ENCODE data around the gene STK38L. TPM values are rescaled to one million over a fixed set of nuclear protein-coding genes. Genes with fewer than 3 reads are reported as not detected.

STK38L gene
- 1.9 and 25.5 TPM in 2 replicates for total RNA-seq (2014; rRNA removed; shearing (Covaris generic); ENCODE audit: low replicate concordance)

DNA sequence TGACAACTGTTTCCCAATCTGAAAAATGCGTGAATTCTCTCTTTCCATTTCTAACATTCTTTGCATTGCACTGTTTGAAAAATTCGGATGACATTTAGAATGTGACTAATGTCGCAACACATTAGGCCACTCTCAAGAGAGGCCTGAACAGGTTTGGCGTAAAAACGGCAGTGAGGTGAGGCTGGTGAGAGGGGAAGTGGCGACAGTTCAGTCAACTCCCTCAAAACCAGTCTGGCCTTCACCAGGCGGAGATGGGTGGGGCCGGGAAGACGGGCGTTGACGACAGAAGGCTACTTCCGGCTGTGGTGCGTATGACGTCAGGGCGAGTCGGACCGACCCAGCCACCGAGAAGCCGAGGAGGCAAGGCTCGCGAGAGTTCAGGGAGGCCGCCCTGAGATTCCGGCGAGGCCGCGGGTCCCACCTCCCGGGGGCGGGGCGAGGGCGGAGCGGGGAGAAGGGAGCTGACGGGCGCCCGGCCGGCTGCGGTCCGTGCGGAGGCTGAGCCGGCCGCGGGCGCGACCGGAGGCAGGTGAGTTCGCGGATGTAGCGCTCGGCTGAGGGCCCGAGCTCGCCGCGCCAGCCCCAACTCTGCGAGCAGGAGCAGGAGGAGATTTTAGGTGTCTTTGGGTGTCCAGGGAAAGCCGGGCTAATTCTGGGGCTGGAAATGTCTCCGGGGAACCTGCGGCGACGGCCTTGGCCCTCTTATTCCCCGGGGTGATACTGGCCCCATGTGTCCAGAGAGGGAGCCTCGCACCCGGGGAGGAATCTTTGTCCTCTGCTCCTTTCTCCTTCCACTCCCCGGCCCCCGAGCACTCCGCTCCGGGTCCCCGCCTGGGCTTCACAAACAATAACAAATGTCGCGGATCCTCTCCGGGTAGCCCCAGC lies at the start of gene STK38L:
TSS of gene STK38L (plus strand) at position 483 of the 885 bp plus-strand sequence. CDS start 53,435 bp downstream, outside the sequence.
- DNase-seq (ENCODE audit: low read depth), result peak; percentile 97
- in situ Hi-C loops (cut with HindIII; ENCODE audit: low pct_unique_long_range_greater_than_20kb, low sequenced_read_pairs), result no loop called here

GRCh38 chr12:27194644-27195043 lies 49.4 kb upstream of the STK38L start:
- no peak for DNase-seq (ENCODE audit: low read depth)
- in situ Hi-C loops (cut with HindIII; ENCODE audit: low pct_unique_long_range_greater_than_20kb, low sequenced_read_pairs), result no loop called here

DNA sequence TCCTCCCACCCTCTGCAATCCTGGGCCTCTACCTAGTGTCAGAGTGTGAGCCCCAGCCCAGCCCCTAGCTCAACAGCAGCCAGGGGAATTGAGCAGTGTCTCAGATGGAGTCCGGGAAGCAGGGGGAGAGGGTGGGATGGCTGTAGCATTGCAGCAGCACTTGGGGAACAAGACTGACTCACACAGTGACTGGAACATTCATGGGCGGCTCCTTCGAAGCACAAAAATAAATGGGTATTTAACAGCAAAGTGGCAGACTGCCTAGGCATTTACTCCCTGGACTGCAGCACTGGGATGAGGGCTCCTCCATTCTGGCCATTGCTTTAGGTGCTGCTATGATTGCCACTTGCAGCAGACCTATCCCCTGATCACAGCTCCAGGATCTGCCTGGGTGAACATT lies 46.0 kb upstream of the STK38L start:
- in situ Hi-C loops (cut with HindIII; ENCODE audit: low pct_unique_long_range_greater_than_20kb, low sequenced_read_pairs), result no loop called here
- DNase-seq (ENCODE audit: low read depth), result no peak

DNA sequence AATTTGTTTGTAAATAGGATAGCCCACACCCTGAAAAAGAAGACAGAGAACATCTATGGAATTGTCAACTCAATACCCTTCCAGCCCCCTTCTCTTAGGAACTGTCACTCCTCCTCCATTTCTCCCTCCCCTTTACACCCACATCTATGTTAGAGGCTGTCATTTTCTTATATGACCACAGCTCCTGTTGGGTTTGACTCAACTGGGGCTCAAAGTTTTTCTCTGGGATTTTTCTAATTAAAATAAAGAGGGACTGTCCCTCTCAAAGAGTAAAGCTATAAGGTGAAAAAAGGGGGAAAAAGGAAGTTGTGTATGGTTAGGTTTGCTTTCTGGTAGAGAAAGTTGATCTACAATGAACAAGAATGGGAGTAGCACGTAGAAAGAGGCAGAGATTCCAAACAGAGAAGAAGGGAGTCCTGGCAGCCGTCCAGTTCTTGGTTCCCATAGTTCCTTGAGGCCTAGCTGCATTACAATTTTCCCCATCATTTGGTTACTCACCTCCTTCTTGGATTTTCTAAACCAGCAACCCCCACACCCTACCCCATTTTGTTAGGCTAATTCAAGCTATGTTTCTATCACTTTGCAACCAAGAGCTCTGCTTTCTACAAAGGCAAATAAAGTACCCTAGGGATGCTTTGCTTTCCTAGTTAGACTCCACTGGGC lies 44.3 kb upstream of the STK38L start:
- no peak for DNase-seq (ENCODE audit: low read depth)
- in situ Hi-C loops (cut with HindIII; ENCODE audit: low pct_unique_long_range_greater_than_20kb, low sequenced_read_pairs), result no loop called here

DNA sequence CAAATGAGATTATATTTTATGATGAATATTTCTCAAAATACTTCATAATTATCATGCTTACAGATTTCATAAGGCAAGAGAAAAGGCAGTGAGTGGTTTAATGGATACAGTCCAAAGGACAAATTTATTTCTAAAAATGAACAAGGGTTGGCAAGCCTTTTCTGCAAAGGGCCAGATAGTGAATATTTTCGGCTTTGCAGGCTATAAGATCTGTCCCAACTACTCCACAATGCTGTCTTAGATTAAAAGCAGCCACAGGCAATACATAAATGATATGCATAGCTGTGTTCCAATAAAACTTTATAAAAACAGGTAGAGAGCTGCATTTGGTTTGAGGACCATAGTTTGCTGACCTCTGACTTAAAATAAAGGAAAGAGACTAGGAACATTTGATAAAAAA lies 42.9 kb upstream of the STK38L start:
- in situ Hi-C loops (cut with HindIII; ENCODE audit: low pct_unique_long_range_greater_than_20kb, low sequenced_read_pairs), result no loop called here
- DNase-seq (ENCODE audit: low read depth), result no peak

GRCh38 chr12:27206801-27207502 lies 37.1 kb upstream of the STK38L start:
- in situ Hi-C loops (cut with HindIII; ENCODE audit: low pct_unique_long_range_greater_than_20kb, low sequenced_read_pairs), result no loop called here
- DNase-seq (ENCODE audit: low read depth), result no peak

DNA sequence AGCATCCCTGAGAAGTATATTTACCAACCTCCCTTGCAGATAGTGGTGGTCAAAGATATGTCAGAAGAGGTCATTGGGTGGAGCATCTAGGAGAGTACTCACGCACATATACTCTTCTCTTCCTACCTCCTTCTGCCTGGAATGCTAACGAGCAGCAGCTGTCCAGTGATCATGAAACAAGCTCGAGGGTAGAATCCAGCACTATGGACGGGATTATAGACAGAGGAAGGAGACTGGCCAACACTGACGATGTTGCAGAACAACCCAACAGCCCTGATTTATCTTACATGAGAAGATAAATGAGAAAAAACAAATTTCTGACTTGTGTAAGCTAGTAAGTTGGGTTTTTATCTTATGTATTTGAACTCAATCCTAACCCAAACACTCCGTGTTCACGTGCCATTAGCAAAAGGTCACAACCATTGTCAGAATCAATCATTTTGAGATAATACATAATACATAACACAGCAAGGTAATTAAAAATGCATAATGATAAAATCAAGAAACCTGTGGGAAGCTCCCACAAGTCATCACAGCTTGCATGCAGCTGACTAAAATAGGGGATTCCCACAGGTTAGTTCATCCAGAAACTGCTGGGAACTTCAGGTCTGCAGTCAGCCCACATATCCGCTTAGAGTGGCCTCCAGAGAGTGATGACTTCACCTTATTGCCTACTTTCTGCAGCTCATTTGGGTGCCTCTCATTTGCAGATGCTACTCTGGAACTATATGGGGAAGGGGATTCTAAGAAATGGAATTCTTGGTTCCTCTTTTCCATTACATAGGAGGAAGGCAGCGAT lies 36.3 kb upstream of the STK38L start:
- in situ Hi-C loops (cut with HindIII; ENCODE audit: low pct_unique_long_range_greater_than_20kb, low sequenced_read_pairs), result no loop called here
- DNase-seq (ENCODE audit: low read depth), result no peak

DNA sequence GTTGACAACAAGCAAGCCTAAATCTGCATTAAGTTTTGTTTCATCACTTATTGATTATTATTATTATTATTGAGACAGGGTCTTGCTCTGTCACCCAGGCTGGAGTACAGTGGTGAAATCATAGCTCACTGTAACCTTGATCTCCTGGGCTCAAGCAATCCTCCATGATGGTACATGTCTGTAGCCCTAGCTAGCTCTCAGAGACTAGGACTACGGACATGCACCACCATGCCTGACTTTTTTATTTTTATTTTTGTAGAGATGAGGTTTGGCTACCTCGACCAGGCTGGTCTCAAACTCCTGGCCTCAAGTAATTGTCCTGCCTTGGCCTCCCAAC lies 35.7 kb upstream of the STK38L start:
- in situ Hi-C loops (cut with HindIII; ENCODE audit: low pct_unique_long_range_greater_than_20kb, low sequenced_read_pairs), result no loop called here
- no peak for DNase-seq (ENCODE audit: low read depth)

- in situ Hi-C loops (cut with HindIII; ENCODE audit: low pct_unique_long_range_greater_than_20kb, low sequenced_read_pairs), result no loop called here
- DNase-seq (ENCODE audit: low read depth), result no peak
These were observed 34.7 kb upstream of the STK38L start for GRCh38 chr12:27209257-27209910.

DNA sequence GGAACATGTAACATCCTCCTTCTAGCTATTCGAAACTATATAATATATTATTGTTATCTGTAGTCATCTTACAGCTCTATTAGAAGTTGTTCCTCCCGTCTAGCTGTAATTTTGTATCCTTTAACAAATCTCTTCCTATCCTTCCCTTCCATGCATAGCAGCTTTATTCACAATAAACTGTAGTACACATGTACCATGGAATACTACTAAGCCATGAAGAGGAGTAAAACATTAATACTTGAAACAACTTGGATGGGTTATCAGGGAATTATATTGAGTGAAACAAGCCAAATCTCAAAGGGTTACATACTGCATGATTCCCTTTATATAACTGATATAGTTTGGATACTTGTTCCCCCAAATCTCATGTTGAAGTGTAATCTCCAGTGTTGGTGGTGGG lies 33.9 kb upstream of the STK38L start:
- no peak for DNase-seq (ENCODE audit: low read depth)

DNA sequence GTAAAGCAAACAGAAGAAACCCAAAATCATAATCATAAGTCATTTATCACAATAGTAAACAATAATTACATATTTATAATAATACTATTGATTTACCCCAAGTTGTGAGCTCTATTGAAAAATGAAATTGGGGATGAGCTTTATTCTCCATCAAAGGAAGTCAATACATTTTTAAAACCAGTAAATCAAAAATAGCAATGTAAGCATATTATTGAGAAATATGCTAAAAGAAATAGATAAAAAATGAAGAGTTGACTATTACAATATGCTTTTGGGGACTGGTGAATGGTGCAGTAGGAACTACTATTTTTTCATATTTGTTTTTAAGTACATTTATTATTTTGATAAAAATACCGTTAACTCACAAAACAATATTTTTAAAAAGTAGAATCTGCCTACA lies 31.2 kb upstream of the STK38L start:
- in situ Hi-C loops (cut with HindIII; ENCODE audit: low pct_unique_long_range_greater_than_20kb, low sequenced_read_pairs), result no loop called here

More for the DNA sequence above, 33.9 kb upstream of the STK38L start:
- in situ Hi-C loops (cut with HindIII; ENCODE audit: low pct_unique_long_range_greater_than_20kb, low sequenced_read_pairs), result no loop called here

GRCh38 chr12:27213304-27213703 lies 30.8 kb upstream of the STK38L start:
- DNase-seq (ENCODE audit: low read depth), result no peak
- in situ Hi-C loops (cut with HindIII; ENCODE audit: low pct_unique_long_range_greater_than_20kb, low sequenced_read_pairs), result no loop called here

More for the DNA sequence above, 31.2 kb upstream of the STK38L start:
- no peak for DNase-seq (ENCODE audit: low read depth)

DNA sequence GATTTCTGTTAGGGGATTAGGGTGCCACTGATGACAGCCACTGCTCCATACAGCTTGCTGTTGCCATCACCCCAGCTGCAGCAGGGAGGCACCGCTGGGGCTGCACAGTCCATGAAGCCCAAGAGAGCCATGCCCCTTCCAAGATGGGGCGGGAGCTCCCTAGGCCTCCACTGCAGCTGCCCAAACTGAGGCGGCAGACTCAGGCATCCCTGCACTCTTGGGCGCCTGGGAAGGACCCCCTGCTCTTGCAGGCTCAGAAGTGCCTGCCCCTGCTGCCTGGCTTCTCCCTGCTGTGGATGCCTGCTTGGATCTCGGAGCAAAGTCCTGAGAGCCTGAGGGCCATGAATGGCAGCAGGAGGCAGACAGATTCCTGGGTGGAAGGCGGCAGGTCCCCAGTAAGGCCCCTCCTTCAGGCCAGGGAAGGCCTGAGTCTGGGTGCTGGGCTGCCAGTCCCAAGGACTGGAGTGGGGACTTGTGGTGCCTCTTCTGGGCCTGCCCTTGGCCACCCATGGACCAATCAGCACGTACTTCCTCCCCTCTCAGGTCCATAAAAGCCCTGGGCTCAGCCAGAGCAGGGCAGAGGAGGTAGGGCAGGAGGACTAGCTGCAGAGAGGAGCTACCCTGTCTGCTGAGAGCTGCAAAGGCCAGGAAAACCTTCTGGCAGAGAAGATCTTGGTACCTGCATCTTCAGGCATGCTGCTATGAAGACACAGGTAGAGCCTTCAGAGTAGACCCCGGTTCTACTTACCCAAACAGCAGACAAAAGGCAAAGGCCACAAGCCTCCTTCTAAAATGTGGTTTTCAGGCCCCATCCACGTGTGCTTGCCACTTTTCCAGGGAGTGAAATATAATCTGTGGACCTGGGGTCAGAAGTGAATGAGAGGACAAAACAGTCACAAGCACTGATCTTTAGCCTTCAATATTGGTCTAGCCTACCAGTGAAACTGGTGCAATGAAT lies 30.0 kb upstream of the STK38L start:
- in situ Hi-C loops (cut with HindIII; ENCODE audit: low pct_unique_long_range_greater_than_20kb, low sequenced_read_pairs), result no loop called here
- no peak for DNase-seq (ENCODE audit: low read depth)

GRCh38 chr12:27217590-27217989 lies 26.5 kb upstream of the STK38L start:
- in situ Hi-C loops (cut with HindIII; ENCODE audit: low pct_unique_long_range_greater_than_20kb, low sequenced_read_pairs), result no loop called here
- DNase-seq (ENCODE audit: low read depth), result no peak

DNA sequence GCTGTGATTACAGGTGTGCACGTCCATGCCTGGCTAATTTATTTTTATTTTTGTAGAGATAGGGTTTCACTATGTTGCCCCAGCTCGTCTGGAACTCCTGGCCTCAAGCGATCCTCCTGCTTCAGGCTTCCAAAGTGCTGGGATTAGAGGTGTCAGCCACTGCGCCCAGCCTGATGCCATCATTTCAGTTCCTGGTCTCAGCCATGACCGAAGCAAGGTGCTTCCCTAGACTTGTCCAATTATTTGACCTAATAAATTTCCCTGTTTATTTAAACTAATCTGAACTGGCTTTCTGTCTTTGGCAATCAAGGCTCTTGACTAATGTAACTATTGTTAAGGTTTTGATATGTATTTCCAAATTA lies 24.4 kb upstream of the STK38L start:
- in situ Hi-C loops (cut with HindIII; ENCODE audit: low pct_unique_long_range_greater_than_20kb, low sequenced_read_pairs), result no loop called here
- DNase-seq (ENCODE audit: low read depth), result no peak

GRCh38 chr12:27220055-27220987 lies 23.8 kb upstream of the STK38L start:
- in situ Hi-C loops (cut with HindIII; ENCODE audit: low pct_unique_long_range_greater_than_20kb, low sequenced_read_pairs), result no loop called here
- DNase-seq (ENCODE audit: low read depth), result no peak

Measured in Caki2 (cell line).